Endometrial microvascular endothelial cells (primary cell): ENCODE data around the gene CSPG5. TPM values are rescaled to one million over a fixed set of nuclear protein-coding genes. Genes with fewer than 3 reads are reported as not detected.

Experiments used
- in situ Hi-C: cut with HindIII; loops from 2 replicates; pipeline ENCODE4 v1.10.0; 2017; ENCODE audit warnings: low sequenced_read_pairs, low pct_unique_long_range_greater_than_20kb; ENCODE audit errors: inconsistent ontology term
- total RNA-seq: library from RNA; depleted of rRNA; stranded (reverse); fragments of >200 nt; gene quantifications from one replicate; pipeline ENCODE4 v1.2.3, GENCODE V29; 2015; ENCODE audit errors: inconsistent ontology term

Gene CSPG5
- total RNA-seq, 1 donor from 2014 or later = 1.1 TPM

DNA sequence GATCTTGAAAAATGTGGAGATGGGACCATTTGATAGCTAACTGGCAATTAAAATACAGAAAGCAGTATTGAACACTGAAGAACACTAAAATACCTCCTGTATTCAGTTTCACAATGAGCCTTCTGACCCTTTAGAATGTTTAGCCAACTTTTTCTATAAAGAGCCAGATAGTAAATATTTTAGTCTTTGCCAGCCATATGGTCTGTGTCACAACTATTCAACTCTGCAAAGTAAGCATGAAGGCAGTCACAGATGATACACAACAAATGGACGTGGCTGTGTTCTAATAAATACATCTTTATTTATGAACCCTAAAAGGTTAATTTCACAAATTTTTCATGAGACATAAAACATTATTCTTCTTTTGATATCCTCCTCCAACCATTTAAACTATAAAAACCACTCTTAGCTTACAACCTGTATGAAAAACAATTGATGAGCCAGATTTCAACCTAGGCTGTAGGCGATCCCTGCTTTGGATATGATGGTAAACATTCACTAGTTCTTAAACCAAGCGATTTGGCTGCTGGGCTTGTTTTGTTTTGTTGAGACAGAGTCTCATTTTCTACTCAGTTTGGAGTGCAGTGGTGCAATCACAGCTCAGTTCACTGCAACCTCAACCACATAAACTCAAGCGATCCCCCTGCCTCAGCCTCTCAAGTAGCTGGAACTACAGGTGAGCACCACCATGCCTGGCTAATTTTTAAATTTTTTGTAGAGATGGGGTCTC lies 13.6 kb upstream of the CSPG5 start:
- in situ Hi-C loops = no loop called here

DNA sequence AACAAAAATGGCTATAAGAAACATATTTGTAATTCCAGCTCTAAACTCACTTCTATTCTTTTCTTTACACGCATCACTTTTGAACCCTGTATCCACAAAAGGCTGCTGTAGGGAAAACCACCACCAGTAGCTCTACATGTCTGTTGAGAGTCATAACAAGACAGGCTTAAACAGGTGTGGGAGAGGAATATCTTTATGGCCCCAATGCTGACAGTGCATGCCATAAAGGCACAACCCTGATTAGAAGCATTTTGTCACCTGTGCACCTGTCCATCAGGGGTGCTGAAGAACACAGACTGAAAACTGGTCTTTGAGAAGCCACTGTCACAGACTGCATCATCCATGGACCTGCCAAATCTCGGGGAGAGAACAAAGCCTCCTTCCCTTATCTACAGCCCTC lies 11.6 kb upstream of the CSPG5 start:
- in situ Hi-C loops = no loop called here

DNA sequence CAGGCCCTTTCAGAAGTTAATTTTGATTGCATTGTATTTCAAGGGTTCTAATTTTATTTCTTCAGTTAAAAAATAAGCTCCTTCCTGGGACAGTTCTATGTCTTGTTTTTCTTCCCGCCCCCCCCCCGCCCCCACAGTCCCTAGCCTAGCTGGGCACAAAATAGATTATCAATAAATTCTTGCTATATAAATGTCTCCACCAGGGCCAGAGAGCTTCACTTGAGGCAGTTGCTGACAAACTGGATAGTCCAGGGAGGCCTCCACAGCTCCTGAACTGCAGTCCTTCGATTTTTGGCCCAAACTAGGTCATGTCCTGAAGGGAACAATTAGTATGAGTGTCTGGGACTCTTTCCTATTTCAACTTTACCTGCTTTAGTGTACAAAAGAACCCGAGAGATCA lies 9.9 kb upstream of the CSPG5 start:
- in situ Hi-C loops = no loop called here

DNA sequence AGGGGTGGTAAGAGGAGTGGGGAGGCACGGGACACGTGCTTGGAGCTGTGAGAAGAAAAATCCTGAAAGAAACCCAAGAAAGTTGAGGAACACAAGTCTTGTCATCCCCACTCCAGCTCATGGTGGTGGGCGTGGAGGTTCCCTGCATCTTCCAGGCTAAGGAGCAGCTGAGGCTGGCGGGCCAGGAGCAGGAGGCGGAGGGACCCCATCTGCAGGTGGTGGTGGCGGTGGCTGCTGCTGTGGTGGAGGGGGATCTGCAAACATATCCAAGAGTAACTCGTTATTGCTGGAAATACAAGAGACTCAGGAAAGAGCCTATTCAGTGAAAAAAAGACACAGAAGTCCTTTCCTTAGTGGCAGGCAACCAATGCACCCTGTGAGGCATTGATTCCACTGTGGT lies 9.4 kb upstream of the CSPG5 start:
- in situ Hi-C loops = no loop called here

DNA sequence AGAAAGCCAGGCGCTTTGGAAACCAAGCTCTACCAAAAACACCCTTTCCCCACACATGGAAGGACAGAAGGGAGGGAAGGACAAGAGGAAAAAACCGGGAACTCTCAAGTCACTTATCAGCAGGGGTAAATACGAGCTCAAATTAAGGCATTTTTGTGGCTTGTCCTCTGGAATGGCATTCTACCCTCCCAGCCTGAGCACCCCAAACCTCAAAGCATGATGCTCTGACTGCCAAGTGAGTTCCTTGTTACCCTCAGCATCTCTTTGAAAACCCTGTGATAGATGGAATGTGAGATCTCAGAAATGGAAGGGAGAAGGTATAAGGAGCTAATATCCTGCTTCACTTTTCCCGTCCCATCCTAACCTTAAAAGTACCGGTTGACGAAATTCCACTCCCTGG lies 8.1 kb upstream of the CSPG5 start:
- in situ Hi-C loops = no loop called here

DNA sequence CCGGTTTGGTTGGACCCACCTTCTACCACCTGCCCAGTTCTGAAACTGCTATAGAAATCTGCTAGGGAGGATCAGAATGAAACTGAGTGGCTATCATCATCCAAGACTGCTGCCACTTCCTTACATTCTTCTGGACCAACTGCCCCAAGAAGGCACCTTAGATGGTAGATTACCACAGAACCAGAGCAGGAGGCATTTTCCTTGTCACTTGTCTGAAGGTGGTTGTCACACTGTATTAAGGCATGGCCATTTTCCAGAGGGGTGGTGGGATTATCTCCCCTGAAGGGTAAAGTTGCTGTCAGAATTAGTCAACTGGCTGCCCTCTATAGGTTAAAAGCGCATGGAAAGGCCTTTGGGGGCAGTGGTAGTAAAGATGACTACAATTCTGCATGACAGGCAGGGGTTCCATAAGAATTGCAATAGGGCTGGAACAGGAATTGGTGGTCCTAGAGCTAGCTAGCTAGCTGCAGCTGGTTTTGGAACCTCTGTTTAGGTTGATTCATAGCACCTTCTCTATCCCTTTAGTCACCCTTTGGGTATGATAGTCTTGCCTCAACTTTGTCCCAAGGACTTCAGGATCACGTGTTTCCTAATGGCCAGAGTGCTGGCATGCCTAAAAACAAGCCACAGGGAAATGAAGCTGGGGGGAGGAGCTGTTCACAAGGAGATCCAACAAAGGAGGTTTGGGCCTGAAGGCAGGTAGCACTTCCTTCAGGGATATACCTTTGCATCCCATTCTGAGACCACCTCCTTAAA lies 4.8 kb upstream of the CSPG5 start:
- in situ Hi-C loops = no loop called here

DNA sequence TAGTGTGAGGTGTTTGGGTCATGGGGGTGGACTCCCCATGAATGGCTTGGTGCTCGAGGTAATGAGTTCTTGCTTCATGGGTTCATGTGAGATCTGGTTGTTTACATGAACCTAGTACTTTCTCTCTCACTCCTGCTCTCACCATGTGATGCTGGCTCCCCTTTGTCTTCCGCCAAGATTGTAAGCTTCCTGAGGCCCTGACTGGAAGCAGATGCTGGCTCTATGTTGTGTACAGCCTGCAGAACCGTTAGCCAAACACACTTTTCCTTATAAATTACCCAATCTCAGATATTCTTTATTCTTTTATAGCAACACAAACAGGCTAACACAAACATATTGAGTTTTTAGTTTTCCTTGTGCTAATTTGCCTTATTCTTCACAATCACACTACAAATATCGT lies 3.2 kb upstream of the CSPG5 start:
- in situ Hi-C loops = no loop called here

DNA sequence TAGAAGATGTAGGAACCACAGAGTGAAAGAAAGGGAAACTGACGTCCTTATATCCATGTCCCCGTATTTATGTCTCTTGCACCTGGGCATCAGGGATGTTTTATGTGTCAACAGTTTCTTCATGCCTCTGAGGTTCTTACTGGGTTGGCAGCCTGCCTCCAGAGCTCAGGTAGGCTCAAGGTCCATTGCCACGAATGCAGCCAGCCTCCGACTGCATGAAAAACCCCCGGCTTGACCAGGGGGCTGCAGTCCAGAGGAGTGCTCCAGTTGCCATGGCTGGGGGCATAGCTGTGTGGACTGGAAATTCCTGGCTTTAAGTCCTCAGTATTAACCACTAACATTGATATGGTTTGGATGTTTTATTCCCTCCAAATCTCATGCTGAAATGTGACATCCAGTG lies 2.8 kb upstream of the CSPG5 start:
- in situ Hi-C loops = no loop called here

DNA sequence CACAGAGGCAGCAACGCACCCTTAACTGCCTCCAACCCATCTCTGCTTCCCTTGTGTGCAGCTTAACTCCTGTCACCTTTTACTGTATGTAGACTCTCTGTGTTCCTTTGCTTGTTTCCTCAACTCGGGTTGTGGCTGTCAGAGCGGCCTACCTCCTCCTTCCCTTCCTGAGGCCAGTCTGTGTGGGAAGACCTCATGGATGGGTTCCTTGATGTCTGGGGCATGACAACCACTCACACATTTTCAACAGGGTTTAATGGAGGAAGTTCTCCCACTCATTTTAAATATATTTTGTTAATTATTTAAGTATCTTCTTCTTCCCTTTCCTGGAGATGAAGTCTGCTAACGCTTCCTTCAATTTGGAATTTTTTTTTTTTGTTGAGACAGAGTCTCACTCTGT lies 1.8 kb upstream of the CSPG5 start:
- in situ Hi-C loops = no loop called here

DNA sequence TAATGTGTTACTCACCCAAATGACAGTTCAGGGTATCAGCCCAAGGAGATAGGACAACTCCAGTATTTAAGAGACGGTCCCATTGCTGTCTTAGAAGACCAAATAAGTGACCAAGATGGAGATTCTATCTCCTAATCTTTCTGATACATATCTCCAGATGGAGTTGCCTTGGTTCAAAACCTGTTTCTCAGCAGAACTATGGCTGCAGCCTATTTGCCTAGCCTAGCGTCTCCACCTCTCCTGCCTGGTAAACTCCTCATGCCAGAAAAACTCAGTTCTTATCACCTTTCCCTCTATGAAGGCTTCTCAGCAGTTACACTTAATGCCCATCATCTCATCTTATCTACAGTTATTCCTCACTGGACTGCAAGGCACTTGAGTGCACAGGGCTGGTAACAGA lies 1.2 kb upstream of the CSPG5 start:
- in situ Hi-C loops = no loop called here

DNA sequence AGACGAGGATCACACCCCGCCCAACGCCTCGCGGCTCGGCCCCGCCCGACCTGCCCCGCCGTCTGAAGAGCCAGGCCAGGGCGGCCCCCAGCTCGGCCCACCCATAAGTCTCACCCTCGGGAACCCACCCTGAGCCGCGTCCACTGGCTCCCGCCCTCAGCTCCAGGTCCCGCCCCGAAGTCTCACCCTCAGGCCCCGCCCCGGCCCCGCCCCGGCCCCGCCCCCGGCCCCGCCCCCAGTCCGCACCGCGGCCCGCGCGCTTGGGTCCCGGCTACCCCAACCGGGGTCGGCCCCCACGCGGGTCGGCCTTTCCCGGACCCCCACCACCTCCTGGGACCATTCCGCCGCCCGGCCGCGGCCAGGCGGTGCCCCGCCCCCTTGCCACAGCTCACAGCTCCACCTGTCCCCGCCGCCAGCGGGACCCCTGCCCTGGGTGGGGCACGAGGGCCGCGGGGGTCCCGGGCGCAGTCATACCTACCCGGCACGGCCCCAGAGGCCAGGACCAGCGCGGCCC lies 489 bp downstream of the CSPG5 start:
- in situ Hi-C loops = no loop called here

DNA sequence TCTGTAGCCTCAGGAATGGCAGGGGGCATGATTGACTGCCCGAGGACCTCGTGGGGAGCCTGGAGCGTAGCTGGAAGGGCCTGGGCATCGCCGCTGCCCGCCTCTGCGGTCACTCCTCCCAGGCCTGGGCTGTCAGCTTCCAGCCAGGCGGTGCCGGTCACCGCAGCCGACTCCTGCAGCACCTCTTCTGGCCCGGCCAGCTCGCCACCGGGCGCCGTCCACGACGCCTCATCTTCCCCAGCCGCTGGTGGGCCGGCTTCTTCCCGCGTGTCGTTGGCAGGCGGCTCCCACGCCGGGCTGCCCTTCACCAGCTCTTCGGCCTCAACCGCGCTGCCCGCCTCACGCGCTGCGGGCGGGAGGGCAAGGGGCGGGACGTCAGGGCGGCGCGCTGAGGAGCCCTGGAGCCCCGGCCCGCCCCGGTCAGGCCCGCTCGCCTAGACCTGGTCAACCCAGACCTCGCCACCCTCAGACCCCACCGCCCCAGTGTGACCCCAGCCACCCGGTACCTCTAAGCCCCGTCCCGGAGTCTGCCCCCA lies 1.0 kb downstream of the CSPG5 start:
- in situ Hi-C loops = no loop called here

DNA sequence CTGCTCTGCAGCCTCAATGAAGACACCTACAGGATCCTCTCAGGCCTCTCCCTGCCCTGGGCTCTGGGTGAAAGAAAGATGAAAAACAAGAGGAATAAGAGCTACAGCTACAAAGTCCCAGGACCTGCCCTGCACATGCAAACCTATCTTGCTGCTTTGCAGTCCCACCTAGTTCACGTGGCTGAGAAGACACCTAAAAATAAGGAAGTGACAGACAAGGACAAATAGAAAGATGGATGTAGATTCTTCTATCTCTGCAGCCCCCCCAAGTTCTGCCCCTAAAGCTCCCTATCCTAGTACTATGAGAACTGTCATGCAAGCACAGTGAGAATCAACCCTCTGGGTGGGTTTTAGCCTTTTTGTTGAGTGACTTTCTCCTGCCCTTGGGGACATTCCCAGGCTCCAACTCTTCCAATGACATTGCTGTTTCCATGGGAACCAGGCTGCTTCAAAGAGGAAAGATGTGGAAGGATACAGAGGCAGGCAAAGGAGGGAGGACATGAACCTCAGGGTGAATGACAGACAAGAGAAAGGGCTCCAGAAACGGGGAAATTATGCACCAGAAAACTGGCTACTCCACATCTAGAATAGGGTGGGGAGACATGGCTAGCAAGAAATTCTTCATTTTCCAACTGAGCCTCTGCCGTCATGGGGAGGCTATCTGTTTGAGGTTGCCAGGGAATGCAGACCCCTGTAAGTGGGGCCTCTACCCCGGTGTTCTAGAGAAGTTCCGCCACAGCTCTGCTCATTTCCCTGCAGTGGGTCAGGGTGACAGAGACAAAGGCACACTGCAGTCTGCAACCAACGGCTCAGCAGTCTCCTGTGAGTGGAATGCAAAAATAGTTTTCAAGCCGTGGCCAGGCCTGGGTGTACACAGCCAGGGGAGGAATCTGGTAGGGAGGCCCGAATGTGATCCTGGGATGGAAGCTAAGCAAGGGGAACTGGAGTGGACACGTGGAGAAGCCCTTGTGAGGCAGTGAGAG lies 5.2 kb downstream of the CSPG5 start:
- in situ Hi-C loops = no loop called here

DNA sequence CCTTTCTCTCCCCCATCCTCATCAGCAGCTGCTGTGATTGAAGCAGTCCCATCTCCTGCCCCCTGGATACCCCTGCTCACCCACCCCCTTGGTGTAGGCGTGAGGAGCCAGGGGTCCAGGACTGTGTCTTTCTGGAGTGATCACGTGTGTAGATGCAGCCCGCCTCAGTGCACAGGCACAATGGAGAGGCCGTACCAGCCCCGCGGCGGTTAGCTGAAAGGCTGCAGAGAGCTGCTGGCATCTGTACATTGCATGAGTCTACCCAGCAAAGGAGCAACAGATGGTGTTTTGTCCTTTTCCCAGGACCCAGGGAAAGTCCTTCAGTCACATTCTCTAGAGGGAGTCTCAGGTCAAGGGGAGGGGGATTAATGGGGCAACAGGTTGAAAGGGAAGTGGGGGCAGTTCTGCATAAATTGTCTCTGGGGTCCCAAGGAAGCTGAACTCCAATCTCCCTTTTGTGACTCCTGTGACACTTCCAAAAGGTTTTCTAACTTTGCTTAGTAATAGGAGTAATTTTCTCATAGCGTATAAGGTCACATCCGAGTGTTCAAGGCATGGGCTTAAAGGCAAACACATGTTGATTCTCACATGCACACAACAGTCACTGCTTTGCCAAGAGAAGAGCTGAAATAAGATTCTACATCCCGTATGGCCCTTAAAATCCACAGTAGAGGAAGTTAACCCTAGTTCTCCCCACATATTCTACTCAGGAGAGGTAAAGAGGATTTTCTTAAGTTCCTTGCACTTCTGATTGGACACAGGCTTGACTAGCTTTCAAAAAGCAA lies 7.1 kb downstream of the CSPG5 start:
- in situ Hi-C loops = no loop called here

DNA sequence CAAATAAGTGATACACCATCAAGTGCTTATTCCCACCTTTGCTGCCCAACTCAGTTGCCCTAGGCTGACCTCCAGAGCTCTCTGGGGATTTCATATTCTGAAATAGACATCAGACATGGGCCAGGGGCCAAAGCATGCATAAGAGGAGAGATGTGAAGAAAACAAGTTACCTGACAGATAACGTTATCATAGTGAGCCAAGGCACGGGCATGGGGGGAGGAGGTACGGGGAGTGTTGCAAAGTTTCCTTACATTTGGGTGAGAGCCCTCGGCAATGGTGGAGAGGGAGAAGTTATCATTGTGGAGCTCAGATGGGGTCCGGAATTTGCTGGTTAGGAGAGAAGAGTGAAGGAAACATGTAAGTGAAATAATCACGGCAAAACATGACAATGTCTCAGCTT lies 9.8 kb downstream of the CSPG5 start:
- in situ Hi-C loops = no loop called here

DNA sequence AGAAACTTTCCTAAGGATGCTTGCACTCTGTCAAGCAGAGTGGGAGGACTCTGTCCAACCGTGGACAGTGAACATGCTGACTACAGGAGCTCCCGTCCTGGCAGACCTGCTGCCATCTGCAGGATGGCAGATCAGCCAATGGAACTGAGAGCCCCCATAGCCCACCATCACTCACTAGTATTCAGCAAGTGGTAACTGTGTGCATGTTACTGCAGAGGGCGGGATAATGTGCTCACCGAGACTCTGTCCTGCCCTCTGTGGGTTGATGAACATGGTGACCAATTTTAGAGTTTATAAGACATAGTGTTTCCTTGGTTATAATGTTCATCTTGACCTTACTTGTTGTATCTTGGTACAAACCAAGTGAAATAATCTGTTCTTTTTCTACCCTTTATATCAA lies 11.5 kb downstream of the CSPG5 start:
- in situ Hi-C loops = no loop called here

DNA sequence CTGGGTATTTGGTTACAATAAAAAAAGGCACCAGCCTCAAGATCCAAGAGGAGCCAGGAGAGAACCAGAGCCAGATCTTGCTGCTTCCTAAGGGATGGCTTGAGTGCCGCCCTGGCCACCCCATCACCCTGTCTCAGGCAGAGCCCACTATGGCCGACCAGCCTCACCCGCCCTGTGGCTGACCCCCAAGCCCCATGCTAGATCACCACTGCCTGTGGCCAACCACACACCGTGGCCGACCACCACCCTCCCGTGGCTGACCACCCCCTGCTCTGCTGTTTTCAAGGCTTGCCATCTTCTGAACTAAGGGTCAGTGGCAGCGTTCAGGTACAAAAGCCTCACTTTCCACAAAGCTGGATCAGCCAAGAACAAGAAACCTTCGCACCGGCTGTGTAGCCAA lies 12.0 kb downstream of the CSPG5 start:
- in situ Hi-C loops = no loop called here

DNA sequence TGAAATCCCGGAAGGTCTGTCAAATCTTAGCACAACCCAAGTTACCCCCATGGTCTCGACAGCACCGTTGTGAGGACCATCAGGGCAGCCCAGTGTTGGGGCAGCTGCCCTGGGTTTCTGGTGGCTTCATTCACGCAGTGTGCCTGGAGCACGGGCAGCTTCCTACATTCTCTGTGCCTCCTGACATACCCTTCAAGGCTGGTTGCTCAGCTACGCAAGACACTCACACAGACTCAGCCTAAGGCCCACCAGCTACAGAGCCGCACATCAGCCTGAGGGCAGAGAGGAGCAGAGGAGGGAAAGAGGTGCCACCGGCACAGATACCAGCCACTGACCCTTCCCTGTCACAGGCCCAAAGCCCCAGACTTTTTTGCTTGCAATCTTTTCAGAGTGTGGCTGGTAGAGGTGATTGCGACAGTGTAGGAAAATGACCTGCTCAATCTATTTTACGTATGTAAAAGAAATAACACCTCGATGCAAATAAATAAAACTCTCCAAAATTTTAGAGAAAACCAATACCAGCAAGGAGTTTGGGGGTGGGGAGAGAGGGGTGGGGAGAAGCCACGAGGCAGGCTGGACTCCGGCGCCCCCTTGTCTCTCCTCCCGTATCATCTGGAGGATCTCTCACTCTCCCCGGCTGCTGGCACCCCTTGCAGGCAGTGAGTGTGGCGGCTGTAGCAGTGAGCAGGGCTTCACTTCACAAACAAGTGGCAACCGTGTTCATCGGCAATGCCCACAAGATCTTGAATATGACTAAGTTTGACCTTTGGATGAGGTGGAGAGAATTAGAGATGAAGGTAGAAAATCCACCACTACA lies 12.7 kb downstream of the CSPG5 start:
- in situ Hi-C loops = no loop called here
